ENCODE results near the gene CTNNA3.
"Not testable (repeated sequence)": the region's sequence is repeated elsewhere in the genome, so short reads cannot be mapped to it uniquely, and the experiment has no call there.

Gene CTNNA3

DNA sequence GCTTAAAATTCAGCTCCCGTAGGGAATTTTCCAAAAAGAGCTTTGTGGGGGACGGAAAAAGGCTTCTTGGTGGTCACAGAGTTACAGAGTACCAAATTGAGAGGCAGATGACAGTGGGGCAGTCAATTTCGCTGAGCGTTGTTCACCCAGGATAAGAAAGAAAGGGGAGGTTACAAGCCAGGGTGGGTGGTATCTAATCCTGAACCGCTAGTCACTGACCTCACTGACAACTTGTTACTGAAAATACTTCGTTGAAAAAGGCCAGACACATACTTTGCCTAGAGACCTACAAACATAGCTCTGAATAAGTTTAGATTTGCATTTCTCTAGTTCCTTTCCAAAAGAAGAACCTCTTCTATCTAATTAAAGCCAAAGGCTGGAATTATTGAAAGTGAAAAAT, at the start of gene CTNNA3:
Gene CTNNA3, minus strand, starts transcription at position 167 of the 400 bp plus-strand sequence.
- DNase-seq = no peak

DNA sequence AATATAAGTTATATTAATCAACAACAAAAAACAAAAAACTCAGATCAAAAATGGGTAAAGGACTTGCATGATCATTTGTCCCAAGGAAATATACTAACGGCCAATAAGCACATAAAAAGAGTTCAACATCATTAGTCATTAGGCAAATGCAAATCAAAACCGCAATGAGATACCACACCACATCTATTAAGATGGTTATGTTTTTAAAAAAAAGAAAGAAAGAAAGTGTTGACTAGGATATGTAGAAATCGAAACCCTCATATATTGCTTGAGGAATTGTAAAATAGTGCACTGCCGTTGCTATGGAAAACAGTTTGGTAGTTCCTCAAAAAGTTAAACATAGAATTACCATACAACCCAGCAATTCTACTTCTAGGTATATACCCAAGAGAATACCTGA, 39.4 kb upstream of the CTNNA3 start:
- peak in 1 of 2 donors; percentile 24 for DNase-seq

DNA sequence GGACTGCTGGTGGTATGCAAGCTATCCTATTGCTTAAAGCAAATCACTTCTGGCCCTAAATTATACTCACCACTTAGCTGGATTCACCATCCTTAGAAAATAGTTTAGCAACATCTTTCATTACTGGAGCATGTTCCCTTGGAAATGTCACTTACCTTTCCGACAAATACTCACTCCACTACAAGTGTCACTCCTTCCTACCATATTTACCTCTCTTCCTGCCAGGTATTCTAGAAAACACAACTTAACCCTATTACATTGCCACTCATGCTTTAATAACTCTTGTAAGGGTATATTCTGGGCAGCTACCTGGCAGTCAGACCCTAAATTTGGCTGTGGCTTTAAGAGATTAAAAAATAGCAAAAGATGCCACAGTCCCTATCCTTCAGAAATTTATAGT, 37.5 kb upstream of the CTNNA3 start:
- DNase-seq = no peak

DNA sequence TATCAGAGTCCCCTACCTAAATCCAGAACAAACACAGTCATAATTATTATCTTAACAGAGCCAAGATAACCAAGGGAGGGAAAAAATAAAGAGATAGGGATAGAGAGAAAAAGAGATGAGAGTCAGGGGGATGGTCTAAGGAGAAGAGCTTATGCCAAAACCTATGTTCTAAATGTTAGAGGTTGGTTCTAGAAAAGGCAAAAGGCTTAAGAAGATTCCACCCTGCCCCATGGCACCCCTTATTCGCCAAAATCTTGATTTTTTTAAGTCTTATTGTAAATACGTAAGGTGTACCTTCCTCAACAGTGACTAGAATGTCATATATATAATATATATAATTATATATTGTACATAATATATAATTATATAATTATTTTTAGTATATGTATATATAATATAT, 29.6 kb upstream of the CTNNA3 start:
- DNase-seq = no peak

DNA sequence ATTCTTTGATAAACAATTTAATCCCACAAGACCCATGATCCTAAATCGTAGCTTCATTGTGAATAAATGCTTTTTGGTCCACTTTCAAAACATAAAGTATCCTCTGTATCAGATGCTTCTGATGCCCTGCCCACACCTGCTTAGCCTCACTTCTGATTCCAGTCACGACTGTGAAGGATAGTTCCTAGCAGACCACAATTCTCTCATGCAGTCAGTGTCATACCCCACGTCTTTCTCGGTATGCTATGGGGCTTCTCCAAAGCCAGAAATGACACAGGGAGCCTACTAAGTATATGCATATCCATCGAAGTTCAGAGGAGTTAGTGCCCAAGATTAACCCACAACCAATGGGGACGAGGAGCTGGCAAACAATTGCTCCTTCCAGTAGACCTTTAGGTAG, 27.6 kb upstream of the CTNNA3 start:
- DNase-seq = no peak

DNA sequence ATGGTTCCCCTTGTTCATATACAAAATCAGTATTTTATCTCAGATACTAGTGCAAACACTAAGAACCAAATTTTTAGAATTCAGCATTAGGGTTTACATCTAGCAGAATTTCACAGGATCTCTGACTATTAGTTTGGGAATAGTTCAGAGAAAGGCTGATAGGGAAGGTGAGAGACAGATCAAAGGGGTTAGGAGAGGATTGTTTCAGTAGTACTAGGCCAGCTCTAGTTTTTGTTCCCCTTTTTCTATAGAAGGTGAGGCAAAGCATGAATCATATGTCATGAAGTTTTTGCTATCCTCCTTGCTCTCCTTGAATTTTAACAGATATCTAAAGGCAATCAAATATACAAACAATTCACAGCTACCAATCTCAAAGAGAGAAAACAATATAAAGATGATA, 26.1 kb upstream of the CTNNA3 start:
- DNase-seq = no peak

DNA sequence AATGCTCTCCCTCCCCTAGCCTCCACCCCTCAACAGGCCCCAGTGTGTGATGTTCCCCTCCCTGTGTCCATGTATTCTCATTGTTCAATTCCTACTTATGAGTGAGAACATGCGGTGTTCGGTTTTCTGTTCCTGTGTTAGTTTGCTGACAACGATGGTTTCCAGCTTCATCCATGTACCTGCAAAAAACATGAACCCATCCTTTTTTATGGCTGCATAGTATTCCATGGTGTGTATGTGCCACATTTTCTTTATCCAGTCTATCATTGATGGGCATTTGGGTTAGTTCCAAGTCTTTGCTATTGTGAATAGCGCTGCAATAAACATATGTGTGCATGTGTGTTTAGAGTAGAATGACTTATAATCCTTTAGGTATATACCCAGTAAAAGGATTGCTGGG, 20.5 kb upstream of the CTNNA3 start:
- DNase-seq = not testable (repeated sequence)

DNA sequence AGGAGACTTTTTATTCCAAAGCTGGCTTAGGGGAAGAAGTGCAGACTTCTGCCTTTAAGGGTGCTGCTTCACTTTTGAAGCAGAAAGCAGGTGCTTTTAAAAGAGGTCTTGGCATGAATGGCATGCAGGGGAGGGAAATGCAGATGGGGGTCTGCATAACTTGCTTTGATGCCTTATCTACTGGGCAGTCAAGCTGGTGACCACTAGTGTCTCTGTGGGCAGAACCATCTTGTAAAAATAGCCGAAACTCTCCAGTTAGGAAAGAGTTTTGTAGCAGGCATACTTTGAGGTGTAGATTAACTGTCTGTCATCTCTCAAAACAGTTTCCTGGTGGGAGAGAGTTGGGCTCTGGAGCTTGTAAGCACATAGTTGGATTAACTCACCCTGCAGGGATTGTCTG, 9.9 kb upstream of the CTNNA3 start:
- DNase-seq = no peak

DNA sequence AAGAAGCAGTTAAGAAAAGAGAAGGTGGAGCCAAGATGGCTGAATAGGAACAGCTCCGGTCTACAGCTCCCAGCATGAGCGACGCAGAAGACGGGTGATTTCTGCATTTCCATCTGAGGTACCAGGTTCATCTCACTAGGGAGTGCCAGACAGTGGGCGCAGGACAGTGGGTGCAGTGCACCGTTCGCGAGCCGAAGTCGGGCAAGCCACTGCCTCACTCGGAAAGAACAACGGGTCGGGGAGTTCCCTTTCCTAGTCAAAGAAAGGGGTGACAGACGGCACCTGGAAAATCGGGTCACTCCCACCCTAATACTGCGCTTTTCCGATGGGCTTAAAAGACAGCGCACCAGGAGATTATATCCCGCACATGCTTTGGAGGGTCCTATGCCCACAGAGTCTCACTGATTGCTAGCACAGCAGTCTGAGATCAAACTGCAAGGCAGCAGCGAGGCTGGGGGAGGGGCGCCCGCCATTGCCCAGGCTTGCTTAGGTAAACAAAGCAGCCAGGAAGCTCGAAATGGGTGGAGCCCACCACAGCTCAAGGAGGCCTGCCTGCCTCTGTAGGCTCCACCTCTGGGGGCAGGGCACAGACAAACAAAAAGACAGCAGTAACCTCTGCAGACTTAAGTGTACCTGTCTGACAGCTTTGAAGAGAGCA, 3.7 kb upstream of the CTNNA3 start:
- DNase-seq = not testable (repeated sequence)

DNA sequence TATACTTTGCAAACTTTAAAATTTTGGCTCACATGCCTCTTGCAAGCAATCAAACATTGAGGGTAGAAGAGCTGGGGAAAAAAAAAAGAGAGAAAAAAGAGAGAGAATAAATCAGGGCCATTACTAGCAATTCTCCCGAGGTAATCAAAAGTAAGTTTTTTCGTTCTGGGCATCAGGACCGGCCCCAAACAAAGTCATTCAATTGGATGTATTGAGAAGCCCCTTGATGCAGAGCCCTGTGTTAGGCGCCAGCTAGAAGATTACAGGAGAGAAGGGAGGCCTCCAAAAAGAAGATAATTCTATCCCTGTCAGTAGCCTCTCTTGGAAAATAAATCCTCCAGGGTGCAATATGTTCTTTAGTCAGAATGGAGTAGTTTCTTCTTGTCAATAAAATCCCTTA, 2.2 kb upstream of the CTNNA3 start:
- DNase-seq = no peak

DNA sequence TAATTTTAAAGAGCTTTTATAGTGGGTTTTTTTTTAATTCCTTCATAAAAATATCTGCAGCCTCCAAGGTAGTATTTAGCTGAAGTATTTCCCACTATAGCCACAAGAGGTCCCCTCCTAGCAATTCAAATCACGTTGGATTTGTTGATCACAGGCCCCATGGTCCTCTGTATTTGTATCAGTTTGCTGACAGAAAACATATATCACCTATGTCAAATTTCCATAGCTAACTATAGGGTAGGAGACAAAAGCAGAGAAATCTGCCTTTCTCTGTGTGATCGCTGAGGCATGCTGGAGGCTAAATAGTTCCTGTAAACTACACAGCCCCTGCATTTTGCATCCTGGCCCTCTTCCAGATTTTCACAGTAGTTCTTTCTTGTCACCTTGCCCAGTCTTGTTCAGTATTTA, 1.7 kb upstream of the CTNNA3 start:
- peak; percentile 3 to 69 for DNase-seq

DNA sequence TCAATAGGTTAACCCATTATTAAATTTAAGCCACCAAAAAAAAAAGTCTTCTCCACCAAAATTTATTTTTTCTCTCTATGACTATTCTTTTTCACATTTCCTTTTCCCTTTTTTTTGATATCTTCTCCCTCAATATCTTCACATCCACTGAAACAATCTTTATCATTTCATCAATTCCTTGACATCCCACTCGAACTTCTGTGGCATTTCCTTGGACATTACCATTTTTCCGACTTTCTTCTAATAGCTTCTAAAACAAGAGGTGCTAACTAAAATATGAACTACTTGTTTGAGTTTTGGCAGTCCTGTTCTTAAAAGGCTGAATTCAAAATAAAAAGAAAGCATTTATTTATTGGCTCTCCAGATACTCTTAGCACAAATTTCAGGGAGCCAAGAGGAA, 684 bp upstream of the CTNNA3 start:
- no peak for DNase-seq

DNA sequence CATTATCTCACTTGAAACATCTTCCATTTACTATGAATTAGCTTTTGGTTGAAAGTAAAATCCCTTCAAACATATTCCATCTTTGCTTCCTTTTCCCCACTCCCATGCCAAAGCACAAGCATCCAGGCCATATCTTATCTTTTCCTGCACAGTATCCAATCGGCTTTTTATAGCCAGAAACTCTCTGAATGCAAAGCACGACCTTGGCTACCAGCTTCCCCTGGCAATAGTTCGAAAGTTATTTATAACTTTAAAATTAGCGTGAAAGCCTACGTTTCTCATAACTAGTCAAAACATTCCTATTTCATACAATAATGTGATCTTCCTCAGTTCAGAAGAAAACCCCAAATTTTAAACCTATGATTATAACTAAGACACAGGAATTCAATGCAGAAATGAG, 440 bp downstream of the CTNNA3 start:
- no peak for DNase-seq

DNA sequence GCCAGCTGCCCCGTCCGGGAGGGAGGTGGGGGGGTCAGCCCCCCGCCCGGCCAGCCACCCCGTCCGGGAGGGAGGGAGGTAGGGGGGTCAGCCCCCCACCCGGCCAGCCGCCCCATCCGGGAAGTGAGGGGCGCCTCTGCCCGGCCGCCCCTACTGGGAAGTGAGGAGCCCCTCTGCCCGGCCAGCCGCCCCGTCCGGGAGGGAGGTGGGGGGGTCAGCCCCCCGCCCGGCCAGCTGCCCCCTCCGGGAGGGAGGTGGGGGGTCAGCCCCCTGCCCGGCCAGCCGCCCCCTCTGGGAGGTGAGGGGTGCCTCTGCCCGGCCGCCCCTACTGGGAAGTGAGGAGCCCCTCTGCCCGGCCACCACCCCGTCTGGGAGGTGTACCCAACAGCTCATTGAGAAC, 4.1 kb downstream of the CTNNA3 start:
- not testable (repeated sequence) for DNase-seq

DNA sequence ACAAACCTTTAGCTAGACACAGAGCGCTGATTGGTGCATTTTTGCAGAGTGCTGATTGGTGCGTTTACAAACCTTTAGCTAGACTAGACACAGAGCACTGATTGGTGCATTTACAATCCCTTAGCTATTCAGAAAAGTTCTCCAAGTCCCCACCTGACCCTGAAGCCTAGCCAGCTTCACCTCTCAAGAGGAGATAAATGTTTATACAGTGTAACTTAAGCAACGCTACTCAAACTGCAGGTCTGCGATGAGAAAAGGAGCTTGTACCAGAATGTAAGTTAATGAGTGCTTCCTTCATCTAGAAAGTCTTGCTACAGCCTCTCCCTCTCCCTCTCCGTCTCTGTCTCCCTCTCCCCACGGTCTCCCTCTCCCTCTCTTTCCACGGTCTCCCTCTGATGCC, 5.5 kb downstream of the CTNNA3 start:
- not testable (repeated sequence) for DNase-seq

DNA sequence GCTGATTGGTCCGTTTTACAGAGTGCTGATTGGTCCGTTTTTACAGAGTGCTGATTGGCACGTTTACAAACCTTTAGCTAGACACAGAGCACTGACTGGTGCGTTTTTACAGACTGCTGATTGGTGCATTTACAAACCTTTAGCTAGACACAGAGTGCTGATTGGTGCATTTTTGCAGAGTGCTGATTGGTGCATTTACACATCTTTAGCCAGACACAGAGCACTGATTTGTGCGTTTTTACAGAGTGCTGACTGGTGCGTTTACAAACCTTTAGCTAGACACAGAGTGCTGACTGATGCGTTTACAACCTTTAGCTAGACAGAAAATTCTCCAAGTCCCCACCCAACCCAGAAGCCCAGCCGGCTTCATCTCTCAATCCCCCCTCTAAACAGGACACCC, 11.9 kb downstream of the CTNNA3 start:
- DNase-seq = not testable (repeated sequence)

DNA sequence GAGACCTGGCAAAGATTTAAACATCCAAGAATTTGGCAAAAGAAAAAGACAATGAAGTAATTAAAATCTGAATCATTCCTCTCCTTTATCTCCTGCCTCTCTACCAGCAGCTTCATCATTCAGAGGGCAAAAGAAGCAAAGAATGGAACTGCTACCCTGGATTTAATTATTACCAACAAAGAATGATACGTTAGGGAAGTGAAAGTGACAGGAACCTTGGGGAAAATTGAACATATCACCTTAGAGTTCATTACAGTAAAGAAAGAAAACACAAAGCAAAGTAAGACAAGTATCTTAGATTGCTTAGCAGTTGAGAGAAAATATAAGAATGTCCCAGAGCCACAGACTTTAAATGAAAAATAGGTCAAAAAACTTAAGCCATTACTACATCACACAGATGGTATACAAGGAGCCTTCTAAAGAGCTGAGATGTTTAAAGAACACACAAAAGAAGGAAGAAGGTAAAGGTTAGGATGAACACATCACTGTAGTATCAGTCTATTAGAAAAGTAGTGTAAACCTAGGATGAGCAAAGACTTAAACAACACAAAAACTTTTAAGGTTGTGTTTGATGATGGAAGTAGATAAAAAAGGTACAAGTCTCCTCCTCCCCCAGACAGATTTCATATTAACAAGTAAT, 17.5 kb downstream of the CTNNA3 start:
- DNase-seq = no peak

DNA sequence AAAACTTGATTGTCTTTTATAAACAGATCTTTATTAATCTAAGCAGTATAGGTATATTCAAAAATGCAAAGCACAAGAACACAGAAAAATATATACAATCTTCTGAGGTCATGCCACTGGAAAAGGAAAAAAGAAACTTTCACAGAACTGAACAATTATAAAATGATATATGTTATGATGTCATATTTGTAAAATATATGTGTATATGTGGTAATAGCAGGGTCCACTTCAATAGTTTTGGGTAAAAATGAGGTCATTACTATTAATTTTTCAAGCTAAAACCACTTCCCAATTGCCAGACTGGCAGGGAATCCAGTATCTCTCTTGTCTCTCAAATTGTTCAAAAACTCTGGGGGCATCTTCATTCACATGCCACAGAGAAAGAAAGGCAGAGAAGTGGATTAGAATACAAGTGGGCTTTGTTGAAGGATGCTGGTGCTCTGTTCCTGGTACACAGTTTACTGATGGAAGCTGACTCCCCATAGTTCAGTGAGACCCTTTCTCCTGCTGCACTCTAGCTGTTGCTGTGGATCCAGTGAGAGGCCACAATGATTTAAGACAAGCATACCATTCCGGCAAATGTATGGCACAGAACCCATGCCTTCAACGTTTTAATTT, 19.7 kb downstream of the CTNNA3 start:
- DNase-seq = no peak

DNA sequence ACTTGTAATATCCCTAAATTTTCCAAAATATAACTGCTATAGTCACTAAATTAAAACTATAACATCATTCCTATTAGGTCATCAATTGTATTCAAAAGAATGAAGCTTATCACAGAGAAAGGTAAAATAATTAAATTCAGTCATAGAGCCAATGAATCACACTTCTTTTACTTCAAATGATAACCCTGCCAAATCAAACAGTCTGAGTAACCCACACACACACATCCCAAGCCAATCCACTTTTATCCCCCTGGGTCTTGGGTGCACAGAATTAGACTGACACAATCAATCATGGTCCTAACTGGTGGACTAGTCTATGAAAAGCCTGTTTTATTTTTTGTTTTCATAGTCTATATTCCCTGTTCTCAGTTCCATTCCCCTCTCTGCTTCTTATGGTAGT, 25.6 kb downstream of the CTNNA3 start:
- no peak for DNase-seq

DNA sequence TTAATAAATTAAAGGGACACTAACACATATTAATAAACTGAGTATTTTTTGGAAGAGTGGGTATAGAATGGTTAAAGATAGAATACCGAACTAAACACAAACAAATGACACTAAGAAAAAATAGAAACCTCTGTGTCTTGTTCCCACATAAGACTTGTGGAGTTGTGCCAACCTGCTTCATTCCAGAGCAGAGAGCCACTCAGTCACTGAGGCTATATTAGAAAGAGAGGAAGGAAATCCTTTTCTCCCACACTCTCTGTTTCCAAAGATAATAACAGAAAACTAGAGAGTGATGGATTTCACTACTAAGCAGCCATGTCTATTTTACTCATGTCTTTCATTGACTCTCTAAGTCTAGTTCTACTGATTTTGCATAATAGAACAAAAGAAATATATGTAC, 26.0 kb downstream of the CTNNA3 start:
- DNase-seq = no peak

DNA sequence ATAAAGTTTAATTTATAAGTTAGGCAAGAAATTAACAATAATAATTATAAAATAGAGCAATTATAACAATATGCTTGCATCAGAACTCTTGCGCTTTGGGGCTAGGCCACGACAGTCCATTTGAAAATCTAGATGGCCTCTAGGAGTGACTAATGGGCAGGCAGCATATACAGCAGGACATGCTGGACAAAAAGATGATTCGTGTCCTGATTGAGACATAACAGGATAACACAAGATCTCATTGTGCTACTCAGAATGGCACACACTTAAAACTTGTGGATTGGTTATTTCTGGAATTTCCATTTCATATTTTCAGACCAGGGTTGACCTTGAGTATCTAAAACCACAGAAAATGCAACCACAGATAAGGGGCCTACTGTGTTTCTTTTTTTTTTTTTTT, 27.5 kb downstream of the CTNNA3 start:
- no peak for DNase-seq

DNA sequence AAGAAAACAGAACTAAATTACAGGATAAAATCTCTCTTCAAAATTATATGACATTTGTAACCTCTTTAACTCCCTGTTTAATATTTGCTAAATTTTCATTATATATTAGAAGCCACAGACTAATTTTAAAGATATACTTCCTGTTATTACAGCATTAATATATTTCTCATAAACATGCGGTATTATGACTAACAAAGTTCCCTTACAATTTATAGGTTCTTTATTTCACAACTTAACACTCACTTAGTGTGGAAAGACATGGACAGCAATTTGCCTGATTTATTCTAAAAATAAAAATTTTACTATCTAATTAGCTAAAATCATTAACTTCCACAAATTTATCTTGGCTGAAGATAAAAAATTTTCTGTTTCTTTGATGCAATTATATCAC, 29.0 kb downstream of the CTNNA3 start:
- DNase-seq = no peak

DNA sequence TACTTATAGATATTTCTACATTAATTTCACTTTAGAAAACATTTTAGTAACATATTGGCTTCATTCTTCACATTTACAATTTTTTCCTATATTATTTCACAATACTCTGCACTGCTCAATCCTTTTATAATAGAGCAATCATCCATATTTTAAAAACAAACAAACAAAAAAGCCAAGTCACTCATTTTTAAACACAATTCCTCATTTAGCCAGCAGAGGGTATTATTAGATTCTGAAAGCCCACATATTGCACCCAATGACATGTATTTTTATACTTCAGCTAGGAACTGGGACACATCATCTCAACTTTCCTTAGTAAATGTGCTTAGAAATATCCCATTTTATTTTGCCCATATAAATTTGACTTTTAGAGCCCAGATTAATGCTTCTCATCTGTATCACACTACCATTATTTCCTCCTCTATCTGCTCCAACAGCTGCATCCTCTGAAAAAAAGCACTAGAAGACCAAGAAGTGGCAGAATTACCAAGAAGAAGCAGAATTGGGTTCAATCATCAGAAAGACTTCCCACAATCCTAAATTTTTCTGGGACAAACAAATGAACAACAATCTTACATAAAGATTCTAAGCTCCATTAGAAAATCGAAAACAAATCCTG, 29.5 kb downstream of the CTNNA3 start:
- peak in 1 of 2 donors; percentile 44 for DNase-seq

DNA sequence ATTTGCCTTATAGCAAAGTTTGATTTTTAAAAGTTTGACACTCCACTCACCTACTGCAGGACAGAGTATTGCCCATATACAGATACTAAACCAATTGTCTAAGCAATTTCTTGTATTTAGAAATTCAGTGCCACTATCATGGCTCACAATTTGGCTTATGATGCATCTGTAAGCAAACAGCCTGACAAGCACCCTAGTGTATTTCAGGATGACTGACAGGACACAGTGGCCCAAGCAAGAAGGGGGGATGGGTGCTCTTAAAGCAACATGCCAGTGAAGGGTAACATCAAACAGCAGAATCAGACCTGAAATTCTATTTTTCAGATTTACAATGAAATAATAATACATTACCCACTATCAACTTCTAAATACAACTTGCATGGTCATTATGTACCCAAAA, 30.5 kb downstream of the CTNNA3 start:
- DNase-seq = no peak
